Lung (tissue), 12 donors: ENCODE results near the gene GYS1. TPM values are rescaled to one million over a fixed set of nuclear protein-coding genes. Genes with fewer than 3 reads are reported as not detected.

Source experiments
- ATAC-seq: fragments of 200-7000 bp; cut with Tn5 transposase; one replicate; pipeline ENCODE4 v1.9.1; 2020; ENCODE audit warnings: moderate number of reproducible peaks; ENCODE audit not compliant: insufficient read depth, low FRiP score
- DNase-seq, 3 donors: peaks; one replicate each; pipeline ENCODE4 v3.0.0-alpha.2; 2013 to 2017
- H3K27ac ChIP-seq, 2 donors: one replicate each; pipeline ENCODE4 v1.5.1; 2013; ENCODE audit warnings: mild to moderate bottlenecking in 2 of 2, moderate library complexity in 2 of 2, control low read depth in 1 of 2, inconsistent platforms in 1 of 2, low read depth in 1 of 2, low read length in 1 of 2
- H3K27me3 ChIP-seq, 3 donors: one replicate each; pipeline ENCODE4 v1.5.1; 2013; ENCODE audit warnings: low read length in 2 of 3; ENCODE audit not compliant: control insufficient read depth in 3 of 3, insufficient read depth in 3 of 3
- H3K36me3 ChIP-seq, 4 donors: one replicate each; pipeline ENCODE4 v1.5.1; 2013; ENCODE audit warnings: low read length in 4 of 4, mild to moderate bottlenecking in 1 of 4, moderate library complexity in 1 of 4; ENCODE audit not compliant: control insufficient read depth in 4 of 4, insufficient read depth in 4 of 4
- H3K4me1 ChIP-seq, 5 donors: one replicate each; pipeline ENCODE4 v1.5.1; 2013; ENCODE audit warnings: low read length in 5 of 5, mild to moderate bottlenecking in 2 of 5, moderate library complexity in 1 of 5; ENCODE audit not compliant: control insufficient read depth in 5 of 5, insufficient read depth in 5 of 5
- H3K4me3 ChIP-seq: one replicate; pipeline ENCODE4 v1.5.1; 2013; ENCODE audit warnings: mild to moderate bottlenecking, control low read depth, moderate library complexity
- H3K9ac ChIP-seq, 2 donors: one replicate each; pipeline ENCODE4 v1.5.1; 2013; ENCODE audit warnings: low read length in 2 of 2, control low read depth in 1 of 2; ENCODE audit not compliant: insufficient read depth in 1 of 2
- H3K9me3 ChIP-seq, 4 donors: one replicate each; pipeline ENCODE4 v1.5.1; 2013; ENCODE audit warnings: low read length in 3 of 4, mild to moderate bottlenecking in 1 of 4, moderate library complexity in 1 of 4; ENCODE audit not compliant: control insufficient read depth in 4 of 4, insufficient read depth in 3 of 4
- WGBS, 2 donors: extraction: QIAGEN DNeasy Blood & Tissue Kit; methylation state at CpG; one replicate each; pipeline ENCODE4 v1.1.7; 2013; 5-methylcytosine and 5-hydroxymethylcytosine counted together
- polyA plus RNA-seq, 2 donors: library from polyadenylated mRNA; stranded (reverse); fragments of 200-250 nt; gene quantifications; one replicate each; pipeline ENCODE4 v1.2.1, GENCODE V29; 2013
- total RNA-seq, 2 donors: library from RNA; depleted of rRNA in 1 of 2; stranded (reverse); fragments of >200 nt in 1 of 2; gene quantifications; one replicate each; pipeline ENCODE4 v1.2.1, GENCODE V29; 2014 to 2021
- TF ChIP-seq, protein P1 (sequence below): IDR thresholded peaks from 2 replicates; pipeline ENCODE4 v1.5.1; 2012; ENCODE audit warnings: mild to moderate bottlenecking; ENCODE audit errors: control extremely low read depth, extremely low read depth
- donor health status: control.
- donor health status: control.
- donor health status: Bipolar disorder and iron deficiency.
- donor health status: healthy.
- donor health status: DM: yes; HTN: yes; CAD: no.

Gene GYS1
- total and polyA plus RNA-seq, 4 donors: 22.7 to 49.7 (median 31.9) TPM

DNA sequence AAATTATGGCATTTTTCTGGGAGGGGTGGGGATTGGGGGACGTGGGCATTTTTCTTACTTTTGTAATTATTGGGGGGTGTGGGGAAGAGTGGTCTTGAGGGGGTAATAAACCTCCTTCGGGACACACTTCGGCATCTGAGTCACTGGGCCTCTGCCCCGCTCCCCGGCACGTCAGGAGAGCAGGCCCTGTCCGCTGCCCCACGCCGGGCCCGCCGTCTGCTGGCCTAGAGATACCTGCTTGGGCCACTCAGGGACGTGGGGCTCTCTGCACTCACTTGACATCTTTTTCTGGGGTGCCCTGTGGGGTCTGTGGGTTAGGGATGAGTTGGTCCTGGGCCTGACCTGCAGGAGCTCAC lies 31.5 kb downstream of the GYS1 start:
- DNase-seq (no peak), ATAC-seq (no peak)
- Histone ChIP-seq H3K36me3 (peaks cover 0 to 10% (median 6%) of the 10 kb centered on the region in 4 donors), H3K9me3 (no peaks in the 10 kb centered on the region), H3K9ac (no peak overlapping the region), H3K27me3 (no peaks in the 10 kb centered on the region), H3K4me1 (peaks cover 5 to 31% (median 16%) of the 10 kb centered on the region in 5 donors), H3K27ac (peak overlapping the region in 1 of 2 donors; percentile 92), H3K4me3 (no peak overlapping the region)
- TF ChIP-seq, protein P1, sequence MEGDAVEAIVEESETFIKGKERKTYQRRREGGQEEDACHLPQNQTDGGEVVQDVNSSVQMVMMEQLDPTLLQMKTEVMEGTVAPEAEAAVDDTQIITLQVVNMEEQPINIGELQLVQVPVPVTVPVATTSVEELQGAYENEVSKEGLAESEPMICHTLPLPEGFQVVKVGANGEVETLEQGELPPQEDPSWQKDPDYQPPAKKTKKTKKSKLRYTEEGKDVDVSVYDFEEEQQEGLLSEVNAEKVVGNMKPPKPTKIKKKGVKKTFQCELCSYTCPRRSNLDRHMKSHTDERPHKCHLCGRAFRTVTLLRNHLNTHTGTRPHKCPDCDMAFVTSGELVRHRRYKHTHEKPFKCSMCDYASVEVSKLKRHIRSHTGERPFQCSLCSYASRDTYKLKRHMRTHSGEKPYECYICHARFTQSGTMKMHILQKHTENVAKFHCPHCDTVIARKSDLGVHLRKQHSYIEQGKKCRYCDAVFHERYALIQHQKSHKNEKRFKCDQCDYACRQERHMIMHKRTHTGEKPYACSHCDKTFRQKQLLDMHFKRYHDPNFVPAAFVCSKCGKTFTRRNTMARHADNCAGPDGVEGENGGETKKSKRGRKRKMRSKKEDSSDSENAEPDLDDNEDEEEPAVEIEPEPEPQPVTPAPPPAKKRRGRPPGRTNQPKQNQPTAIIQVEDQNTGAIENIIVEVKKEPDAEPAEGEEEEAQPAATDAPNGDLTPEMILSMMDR: no peak
- WGBS, 2 donors: 87% methylated on average over 12 of the region's 12 CpGs

DNA sequence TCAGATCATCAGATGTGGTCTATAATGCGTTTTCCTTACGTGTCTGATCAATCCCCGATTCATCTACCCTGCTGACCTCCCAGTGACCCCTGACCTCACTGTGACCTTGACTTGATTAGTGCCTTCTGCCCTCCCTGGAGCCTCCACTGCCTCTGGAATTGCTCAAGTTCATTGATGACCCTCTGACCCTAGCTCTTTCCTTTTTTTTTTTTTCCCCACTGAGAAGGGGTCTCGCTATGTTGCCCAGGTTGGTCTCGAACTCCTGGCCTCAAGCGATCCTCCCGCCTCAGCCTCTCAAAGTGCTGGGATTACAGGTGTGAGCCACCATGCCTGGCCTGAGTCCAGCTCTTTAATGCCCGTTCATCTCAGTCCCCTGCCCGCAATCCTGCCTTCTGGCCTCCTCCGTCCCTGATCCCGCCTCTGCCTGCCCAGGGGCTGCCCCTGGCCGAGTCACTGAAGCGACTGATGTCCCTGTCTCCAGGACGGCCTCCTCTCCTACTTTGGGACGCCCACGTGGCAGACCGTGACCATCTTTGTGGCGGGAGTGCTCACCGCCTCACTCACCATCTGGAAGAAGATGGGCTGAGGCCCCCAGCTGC lies 32.0 kb downstream of the GYS1 start:
- H3K27me3 ChIP-seq: no peaks in the 10 kb centered on the region
- ATAC-seq: no peak
- H3K9me3 ChIP-seq: no peaks in the 10 kb centered on the region
- WGBS, 2 donors: 88 to 90% methylated on average over 19 of the region's 19 CpGs
- peaks cover 5 to 27% (median 12%) of the 10 kb centered on the region in 5 donors for H3K4me1 ChIP-seq
- no peak overlapping the region for H3K9ac ChIP-seq
- DNase-seq: no peak
- peaks cover 0 to 7% (median 4%) of the 10 kb centered on the region in 4 donors for H3K36me3 ChIP-seq
- H3K27ac ChIP-seq: no peak overlapping the region
- H3K4me3 ChIP-seq: no peak overlapping the region
- TF ChIP-seq, protein P1: no peak

DNA sequence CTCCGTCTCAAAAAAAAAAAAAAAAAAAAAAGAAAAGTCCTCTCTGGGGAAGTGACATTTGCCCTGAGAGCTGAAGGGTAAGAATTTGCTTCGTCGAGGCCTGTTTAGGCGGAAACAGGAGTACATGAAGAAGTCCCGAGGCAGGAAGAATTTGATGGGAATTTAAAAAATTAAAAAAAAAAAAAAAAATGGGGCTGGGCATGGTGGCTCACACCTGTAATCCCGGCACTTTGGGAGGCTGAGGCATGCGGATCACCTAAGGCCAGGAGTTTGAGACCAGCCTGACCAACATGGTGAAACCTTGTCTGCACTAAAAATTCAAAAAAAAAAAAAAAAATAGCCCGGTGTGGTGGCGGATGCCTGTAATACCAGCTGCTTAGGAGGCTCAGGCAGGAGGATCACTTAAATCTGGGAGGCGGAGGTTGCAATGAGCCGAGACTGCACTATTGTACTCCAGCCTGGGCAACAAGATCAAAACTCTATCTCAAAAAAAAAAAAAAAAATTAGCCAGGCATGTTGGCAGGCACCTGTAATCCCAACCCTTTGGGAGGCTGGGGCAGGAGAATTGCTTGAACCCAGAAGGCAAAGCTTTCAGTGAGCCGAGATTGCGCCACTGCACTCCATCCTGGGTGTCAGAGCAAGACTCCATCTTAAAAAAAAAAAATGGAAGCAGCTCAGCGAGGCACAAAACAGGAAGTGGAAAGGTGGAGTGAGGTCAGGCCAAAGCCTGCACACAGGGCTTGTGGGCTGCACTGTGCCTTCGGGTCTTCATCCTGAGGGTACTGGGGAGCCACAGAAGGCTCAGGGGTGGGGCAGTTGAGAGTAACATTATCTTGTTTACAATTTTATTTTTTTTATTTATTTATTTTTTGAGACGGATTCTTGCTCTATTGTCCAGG lies 33.5 kb downstream of the GYS1 start:
- WGBS, 2 donors: 70 to 81% methylated on average over 16 of the region's 16 CpGs
- ATAC-seq: no peak
- H3K4me1 ChIP-seq: peaks cover 4 to 33% (median 11%) of the 10 kb centered on the region in 5 donors
- TF ChIP-seq, protein P1: no peak
- DNase-seq: no peak
- H3K4me3 ChIP-seq: no peak overlapping the region
- no peaks in the 10 kb centered on the region for H3K27me3 ChIP-seq
- no peak overlapping the region for H3K27ac ChIP-seq
- no peaks in the 10 kb centered on the region for H3K9me3 ChIP-seq
- peaks cover 0 to 7% (median under 1%) of the 10 kb centered on the region in 4 donors for H3K36me3 ChIP-seq
- H3K9ac ChIP-seq: no peak overlapping the region
